ENCODE data around the gene KCNE4. TPM values are rescaled to one million over a fixed set of nuclear protein-coding genes. Genes with fewer than 3 reads are reported as not detected.

The KCNE4 gene
- total and polyA plus RNA-seq, 4 donors = 0.19 to 0.42 (median 0.31) TPM

GRCh38 chr2:223096235-223096970 is 44.4 kb downstream of the KCNE4 start:
- Histone ChIP-seq H3K4me3 (ENCODE audit: low read depth in 1 of 3, low read length in 3 of 3) (no peak overlapping the region), H3K36me3 (ENCODE audit: control insufficient read depth in 4 of 4, insufficient read depth in 3 of 4, low read depth in 1 of 4, low read length in 3 of 4) (no peaks in the 10 kb centered on the region), H3K9ac (ENCODE audit: low read depth in 1 of 2, low read length in 2 of 2) (no peak overlapping the region), H3K9me3 (ENCODE audit: control insufficient read depth in 4 of 4, low read length in 3 of 4) (no peaks in the 10 kb centered on the region), H3K4me1 (ENCODE audit: control insufficient read depth in 4 of 4, insufficient read depth in 4 of 4, low read length in 3 of 4) (no peaks in the 10 kb centered on the region), H3K27ac (ENCODE audit: low read depth in 1 of 2, low read length in 2 of 2) (no peak overlapping the region), H3K27me3 (ENCODE audit: control insufficient read depth in 4 of 4, insufficient read depth in 4 of 4, low read length in 3 of 4) (peaks cover 0 to 7% (median 0%) of the 10 kb centered on the region in 4 donors)
- TF ChIP-seq FOXA2 (IDR thresholded peaks at IDR 0.05) = no peak
- no peak for TF ChIP-seq HNF4A (conservative IDR thresholded peaks at IDR 0.05)
- no peak for TF ChIP-seq REST (IDR thresholded peaks at IDR 0.05)
- TF ChIP-seq MAX (IDR thresholded peaks at IDR 0.05) = no peak
- TF ChIP-seq, protein P1, sequence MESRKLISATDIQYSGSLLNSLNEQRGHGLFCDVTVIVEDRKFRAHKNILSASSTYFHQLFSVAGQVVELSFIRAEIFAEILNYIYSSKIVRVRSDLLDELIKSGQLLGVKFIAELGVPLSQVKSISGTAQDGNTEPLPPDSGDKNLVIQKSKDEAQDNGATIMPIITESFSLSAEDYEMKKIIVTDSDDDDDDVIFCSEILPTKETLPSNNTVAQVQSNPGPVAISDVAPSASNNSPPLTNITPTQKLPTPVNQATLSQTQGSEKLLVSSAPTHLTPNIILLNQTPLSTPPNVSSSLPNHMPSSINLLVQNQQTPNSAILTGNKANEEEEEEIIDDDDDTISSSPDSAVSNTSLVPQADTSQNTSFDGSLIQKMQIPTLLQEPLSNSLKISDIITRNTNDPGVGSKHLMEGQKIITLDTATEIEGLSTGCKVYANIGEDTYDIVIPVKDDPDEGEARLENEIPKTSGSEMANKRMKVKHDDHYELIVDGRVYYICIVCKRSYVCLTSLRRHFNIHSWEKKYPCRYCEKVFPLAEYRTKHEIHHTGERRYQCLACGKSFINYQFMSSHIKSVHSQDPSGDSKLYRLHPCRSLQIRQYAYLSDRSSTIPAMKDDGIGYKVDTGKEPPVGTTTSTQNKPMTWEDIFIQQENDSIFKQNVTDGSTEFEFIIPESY (IDR thresholded peaks at IDR 0.05) = no peak
- TF ChIP-seq TAF1 (conservative IDR thresholded peaks at IDR 0.05) = no peak
- no peak for DNase-seq (ENCODE audit: low spot score)
- 56% methylated on average over 5 of the region's 5 CpGs for WGBS

DNA sequence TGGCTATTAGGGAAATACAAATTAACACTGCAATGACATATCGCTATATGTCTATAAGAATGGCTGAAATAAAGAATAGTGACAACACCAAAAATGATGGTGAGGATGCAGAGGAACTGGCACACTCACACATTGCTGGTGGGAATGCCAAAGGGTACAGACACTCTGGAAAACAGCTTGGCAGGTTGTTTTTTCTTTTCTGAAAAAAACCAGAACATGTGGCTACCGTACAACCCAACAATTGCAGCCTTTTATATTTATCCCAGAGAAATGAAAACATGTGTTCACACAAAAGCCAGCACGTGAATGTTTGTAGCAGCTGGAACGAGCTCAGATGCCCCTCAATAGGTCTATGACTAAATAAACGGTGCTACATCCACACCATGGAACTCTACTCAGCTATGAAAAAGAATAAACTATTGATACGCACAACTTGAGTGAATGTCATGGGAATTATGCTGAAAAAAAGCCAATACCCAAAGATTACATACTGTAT is 45.9 kb downstream of the KCNE4 start:
- no peaks in the 10 kb centered on the region for H3K4me1 ChIP-seq (ENCODE audit: control insufficient read depth in 4 of 4, insufficient read depth in 4 of 4, low read length in 3 of 4)
- 82% methylated on average over 6 of the region's 6 CpGs for WGBS

GRCh38 chr2:223099561-223099960 is 47.6 kb downstream of the KCNE4 start:
- TF ChIP-seq REST (IDR thresholded peaks at IDR 0.05) = no peak
- TF ChIP-seq RXRA (IDR thresholded peaks at IDR 0.05) = no peak
- no peak for TF ChIP-seq JUND (IDR thresholded peaks at IDR 0.05)
- no peak for TF ChIP-seq HNF4A (conservative IDR thresholded peaks at IDR 0.05)
- TF ChIP-seq RAD21 (IDR thresholded peaks at IDR 0.05) = no peak
- no peak for TF ChIP-seq YY1 (IDR thresholded peaks at IDR 0.05)
- TF ChIP-seq FOXA2 (IDR thresholded peaks at IDR 0.05) = no peak
- Histone ChIP-seq H3K36me3 (ENCODE audit: control insufficient read depth in 4 of 4, insufficient read depth in 3 of 4, low read depth in 1 of 4, low read length in 3 of 4) (no peaks in the 10 kb centered on the region), H3K27ac (ENCODE audit: low read depth in 1 of 2, low read length in 2 of 2) (no peak overlapping the region), H3K9me3 (ENCODE audit: control insufficient read depth in 4 of 4, low read length in 3 of 4) (no peaks in the 10 kb centered on the region), H3K27me3 (ENCODE audit: control insufficient read depth in 4 of 4, insufficient read depth in 4 of 4, low read length in 3 of 4) (no peaks in the 10 kb centered on the region), H3K4me3 (ENCODE audit: low read depth in 1 of 3, low read length in 3 of 3) (no peak overlapping the region), H3K9ac (ENCODE audit: low read depth in 1 of 2, low read length in 2 of 2) (no peak overlapping the region), H3K4me1 (ENCODE audit: control insufficient read depth in 4 of 4, insufficient read depth in 4 of 4, low read length in 3 of 4) (no peaks in the 10 kb centered on the region)
- DNase-seq (ENCODE audit: low spot score) = no peak
- whole genome bisulfite sequencing = 75% methylated on average over 3 of the region's 3 CpGs

More for the DNA sequence above, 45.9 kb downstream of the KCNE4 start:
- Histone ChIP-seq H3K36me3 (ENCODE audit: control insufficient read depth in 4 of 4, insufficient read depth in 3 of 4, low read depth in 1 of 4, low read length in 3 of 4) (no peaks in the 10 kb centered on the region), H3K27ac (ENCODE audit: low read depth in 1 of 2, low read length in 2 of 2) (no peak overlapping the region), H3K4me3 (ENCODE audit: low read depth in 1 of 3, low read length in 3 of 3) (no peak overlapping the region), H3K27me3 (ENCODE audit: control insufficient read depth in 4 of 4, insufficient read depth in 4 of 4, low read length in 3 of 4) (peaks cover 0 to 3% (median 0%) of the 10 kb centered on the region in 4 donors), H3K9ac (ENCODE audit: low read depth in 1 of 2, low read length in 2 of 2) (no peak overlapping the region), H3K9me3 (ENCODE audit: control insufficient read depth in 4 of 4, low read length in 3 of 4) (no peaks in the 10 kb centered on the region)
- TF ChIP-seq TAF1 (conservative IDR thresholded peaks at IDR 0.05) = no peak
- no peak for DNase-seq (ENCODE audit: low spot score)

Measured in liver (tissue), 9 donors.